HG03135 (cell line): ENCODE measurements around the gene METTL6.
"Not testable (repeated sequence)": the region's sequence is repeated elsewhere in the genome, so short reads cannot be mapped to it uniquely, and the experiment has no call there.

Experiments
- ATAC-seq: cut with Tn5 transposase; IDR thresholded peaks from one replicate; pipeline ENCODE4 v1.9.1; 2021; ENCODE audit warnings: mild to moderate bottlenecking, moderate library complexity; ENCODE audit not compliant: unreplicated experiment

METTL6 gene

DNA sequence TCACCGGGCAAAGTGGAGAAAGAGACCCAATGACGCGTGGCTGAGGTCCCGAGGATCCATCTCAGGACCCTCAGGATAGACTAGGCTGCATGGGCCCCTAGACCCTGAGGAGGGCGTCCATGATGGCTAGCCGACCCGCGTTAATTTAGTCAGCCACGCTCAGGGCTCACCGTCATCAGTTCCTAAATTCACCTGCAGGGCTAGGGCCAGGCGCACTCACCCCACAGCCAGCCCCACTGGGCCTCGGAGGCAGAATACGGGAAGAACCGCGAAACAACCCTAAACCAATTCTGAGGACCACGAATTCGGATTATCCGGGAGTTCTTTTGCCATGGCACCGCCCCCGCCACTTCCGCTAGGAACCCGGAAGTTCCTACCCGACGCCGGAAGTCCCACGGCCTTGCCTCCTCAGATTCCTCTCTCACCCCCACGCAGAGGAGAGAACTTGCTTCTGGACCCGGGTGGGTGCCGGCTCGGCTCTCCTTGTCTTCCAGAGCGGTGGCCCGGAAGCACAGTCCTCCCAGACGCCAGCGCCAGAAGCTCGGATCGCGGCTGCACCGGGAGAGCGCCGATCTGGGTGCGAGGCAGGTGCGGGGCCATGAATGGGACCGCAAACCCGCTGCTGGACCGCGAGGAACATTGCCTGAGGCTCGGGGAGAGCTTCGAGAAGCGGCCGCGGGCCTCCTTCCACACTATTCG is at the start of gene METTL6, which contains the start of gene EAF1:
Gene METTL6 (minus strand): TSS at position 363 of the 699 bp plus-strand sequence. CDS start 1,033 bp downstream, outside the sequence.
Gene EAF1 (plus strand): TSS at position 417 of the 699 bp plus-strand sequence. CDS start 182 bp downstream, at position 599.
- peak; percentile 86 for ATAC-seq

- no peak for ATAC-seq
Observed at GRCh38 chr3:15476378-15476777, 49.0 kb upstream of the METTL6 start.

DNA sequence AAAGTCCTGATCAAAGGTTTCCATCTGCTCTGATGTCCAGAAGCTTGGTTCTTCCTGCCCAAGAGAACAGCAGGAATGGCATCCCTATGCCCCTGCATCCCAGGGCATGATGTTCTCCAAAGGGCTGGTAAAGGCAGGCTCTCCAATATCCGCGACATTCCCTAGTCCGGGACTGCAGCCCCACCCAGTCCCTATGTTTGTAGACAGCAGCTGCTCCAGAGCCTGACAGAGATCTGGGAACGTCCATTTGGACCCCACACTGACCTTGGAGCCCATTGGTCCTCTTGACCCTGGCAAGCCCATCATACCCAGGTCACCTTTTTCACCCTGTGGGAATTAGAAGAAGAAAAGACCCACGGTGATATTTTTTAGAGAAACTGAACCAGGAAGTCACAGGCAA is 47.8 kb upstream of the METTL6 start:
- no peak for ATAC-seq

DNA sequence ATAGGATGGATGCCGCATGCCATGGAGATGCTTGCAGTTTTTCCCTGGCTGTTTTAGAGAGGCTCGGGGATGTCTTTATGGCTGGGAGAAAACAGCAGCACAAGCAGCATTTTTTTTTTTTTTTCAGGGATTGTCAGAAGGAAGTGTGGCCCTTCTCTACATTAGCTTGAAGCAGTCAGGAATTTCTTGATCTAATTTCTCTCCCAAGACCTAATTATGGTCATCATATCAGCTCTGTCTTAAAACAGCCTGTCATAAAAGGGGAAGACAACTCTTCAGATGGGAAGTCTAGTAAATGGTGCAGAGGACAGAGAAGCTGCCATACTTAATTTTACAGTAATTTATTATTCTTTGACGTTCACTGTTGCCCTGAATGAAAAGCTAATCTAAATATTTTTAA is 44.5 kb upstream of the METTL6 start:
- no peak for ATAC-seq

GRCh38 chr3:15470849-15471248 is 43.5 kb upstream of the METTL6 start:
- ATAC-seq: no peak

DNA sequence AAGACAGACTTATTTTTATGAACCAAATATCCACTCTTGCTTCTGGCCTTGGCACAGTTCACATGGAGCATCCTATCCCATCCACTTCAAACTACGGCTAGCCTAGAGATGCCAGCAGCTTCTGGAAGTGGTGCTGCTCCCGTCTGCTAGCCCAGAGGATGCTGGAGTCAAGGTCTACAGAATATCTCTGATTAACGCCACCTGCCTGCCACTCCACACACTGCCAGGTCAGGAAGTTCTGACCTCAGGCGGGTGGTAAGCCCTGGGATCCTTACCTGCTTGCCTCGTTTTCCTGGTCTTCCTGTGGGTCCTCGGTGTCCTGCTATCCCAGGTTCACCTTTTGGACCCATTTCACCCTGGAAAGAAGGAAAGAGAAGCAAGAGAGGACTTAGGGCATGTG is 42.9 kb upstream of the METTL6 start:
- no peak for ATAC-seq

DNA sequence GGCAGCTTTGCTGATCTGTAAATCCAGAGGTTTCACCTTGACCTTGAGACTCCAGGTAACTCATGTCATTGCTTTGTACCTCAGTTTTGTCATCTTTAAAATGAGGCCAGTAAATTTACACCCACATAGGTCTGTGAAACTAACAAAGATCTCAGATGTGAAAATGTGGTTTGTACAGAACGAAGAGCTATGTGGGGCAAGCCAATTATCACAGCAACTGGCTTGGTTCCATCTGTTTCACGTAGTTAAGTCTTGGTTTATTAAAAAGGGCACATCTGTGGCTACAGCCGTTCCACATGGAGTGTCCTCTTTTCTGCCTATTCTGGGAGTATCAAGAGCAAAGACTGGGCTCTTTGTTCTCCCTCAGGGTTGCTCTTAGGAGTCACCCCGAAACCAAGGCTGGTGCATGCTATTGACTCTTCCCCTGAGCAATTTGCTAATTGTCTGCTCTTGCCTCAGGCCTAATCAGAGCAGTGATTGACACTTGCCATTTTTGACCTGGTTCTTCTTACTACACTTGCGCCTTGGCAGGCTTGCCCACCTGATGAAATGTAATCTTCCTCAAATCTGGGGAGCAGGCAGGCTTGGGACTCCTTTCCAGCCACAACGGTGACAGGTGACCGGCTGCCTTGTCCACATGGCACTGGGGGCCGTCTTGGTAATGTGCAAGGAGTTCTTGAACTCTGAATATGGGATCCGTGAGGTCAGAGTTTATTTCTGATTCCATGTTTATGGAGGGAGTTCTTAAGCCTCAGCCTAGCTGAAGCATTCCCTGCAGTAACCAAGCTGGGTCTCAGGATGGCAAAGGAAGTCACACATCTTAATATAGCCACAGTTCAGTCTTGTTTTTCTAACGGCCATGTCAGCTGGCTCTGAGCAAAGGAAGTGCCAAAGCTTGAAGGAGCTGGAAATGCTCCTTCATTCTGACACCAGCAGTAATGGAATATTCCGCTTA is 40.2 kb upstream of the METTL6 start:
- ATAC-seq: no peak

DNA sequence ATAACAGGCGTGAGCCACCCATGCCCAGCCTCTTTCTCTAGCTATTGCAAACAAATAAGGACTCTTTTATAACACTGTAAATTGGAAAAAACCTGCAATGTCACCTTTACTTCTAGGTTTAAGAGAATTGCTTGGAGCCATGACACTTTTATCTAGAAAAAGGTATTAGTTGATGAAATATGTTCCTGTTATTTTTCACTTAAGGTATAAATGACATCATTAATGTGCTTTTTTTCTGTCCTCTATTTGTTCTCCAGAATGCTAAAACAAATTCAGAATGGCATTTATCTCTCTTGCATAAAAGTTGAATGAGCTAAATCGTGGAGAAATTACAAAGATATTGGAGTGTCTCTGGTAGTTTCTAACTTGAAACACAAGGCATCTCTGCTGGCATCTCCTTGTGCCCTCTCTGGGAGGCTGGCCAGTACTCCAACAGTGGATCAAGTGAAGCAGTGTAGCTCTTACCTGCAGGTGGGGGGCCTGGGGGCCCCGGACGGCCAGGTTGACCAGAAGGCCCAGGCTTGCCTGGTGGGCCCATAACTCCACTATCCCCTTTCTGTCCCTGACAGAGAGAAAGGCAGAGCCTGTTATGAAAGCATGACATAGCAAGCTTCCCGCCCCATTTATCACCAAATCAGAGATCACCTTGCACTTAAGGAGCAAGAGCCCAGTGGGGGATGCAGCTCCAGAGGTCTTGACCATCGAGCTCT is 38.7 kb upstream of the METTL6 start:
- ATAC-seq: no peak

DNA sequence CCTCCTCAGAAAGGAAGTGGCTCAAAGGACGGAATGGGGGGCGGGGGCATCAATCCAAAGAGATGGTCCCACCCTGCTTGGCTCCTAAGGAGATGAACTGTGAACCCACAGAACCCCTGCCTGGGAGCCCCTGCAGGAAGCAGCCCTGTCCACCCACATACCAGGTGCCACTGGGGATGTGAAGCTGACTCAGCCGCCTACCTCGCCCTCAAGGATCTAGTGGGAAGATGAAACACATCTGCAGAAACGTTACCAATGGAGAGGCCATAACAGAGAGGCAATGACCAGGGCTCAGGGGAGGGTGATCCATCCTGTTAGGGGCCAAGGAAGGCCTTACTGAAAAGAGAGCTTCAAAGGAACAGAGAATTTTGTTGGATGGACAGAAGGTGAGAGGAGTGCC is 35.1 kb upstream of the METTL6 start:
- ATAC-seq: no peak

- no peak for ATAC-seq
Observed at GRCh38 chr3:15460891-15461531, 33.7 kb upstream of the METTL6 start.

DNA sequence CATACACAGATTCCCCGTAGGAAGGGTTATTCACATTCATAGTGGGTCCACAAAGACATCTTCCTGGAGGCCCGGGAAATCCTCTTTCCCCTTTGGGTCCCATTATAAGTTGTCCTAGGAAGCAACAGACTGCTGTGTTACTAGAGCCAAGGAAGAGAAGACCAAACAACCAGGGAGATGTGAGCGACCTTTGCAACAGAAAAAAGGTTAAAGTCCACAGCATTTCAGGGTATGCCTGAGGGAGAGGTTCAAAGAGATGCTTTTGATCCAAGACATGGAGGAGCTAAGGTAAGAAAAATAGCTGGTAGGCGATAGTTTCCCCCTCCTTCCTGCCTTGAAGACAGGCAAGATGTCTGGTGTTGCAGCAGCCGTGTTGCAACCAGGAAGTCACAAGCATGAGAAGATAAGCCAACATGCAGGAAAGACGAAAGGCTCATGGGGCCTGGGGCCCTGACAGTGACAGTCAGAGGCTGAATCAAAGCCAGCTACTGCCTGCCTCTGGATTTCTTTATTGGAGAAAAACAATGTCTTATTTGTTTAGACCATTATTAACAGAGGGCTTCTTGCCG is 31.0 kb upstream of the METTL6 start:
- ATAC-seq: no peak

- not testable (repeated sequence) for ATAC-seq
Observed at GRCh38 chr3:15456915-15457314, 29.6 kb upstream of the METTL6 start.

DNA sequence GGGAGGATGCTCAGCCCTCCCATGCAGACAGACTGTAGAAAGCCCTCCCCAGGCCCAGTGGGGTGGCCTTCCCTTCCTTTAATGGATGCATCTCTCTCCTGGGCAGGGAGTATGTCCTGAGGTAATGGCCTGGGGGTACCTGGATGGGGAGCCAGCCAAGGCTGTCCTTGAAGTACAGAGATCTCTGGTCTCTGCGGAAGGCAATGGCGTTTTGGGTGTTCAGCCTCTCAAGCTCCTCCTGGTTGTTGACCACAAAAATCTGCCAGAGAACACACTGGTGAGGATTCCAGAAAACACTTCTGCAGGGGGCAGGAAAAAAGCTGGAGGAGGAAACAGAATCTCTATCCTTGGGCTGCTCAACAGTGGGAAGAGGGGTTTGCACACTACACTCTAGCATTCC is 29.0 kb upstream of the METTL6 start:
- ATAC-seq: no peak

- ATAC-seq: no peak
Observed at GRCh38 chr3:15455756-15456155, 28.4 kb upstream of the METTL6 start.

DNA sequence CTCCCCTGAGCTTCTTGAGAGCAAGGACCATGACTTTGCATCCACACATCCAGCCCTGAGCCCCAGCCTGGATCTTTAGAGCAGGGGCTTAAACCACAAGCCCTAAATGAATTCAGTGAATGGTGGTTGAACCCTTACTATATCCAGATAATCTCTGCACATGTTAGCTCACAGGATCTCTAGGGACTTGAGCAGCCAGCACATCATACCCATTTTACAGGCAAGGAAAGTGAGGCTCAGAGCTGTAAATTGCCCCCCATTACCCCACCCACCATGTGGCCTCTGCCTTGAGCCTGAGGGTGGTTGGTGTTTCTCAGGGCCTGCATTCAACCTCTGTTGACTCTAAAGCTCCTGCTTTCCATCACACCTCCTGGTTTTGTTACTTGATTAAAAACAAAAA is 27.6 kb upstream of the METTL6 start:
- ATAC-seq: no peak

DNA sequence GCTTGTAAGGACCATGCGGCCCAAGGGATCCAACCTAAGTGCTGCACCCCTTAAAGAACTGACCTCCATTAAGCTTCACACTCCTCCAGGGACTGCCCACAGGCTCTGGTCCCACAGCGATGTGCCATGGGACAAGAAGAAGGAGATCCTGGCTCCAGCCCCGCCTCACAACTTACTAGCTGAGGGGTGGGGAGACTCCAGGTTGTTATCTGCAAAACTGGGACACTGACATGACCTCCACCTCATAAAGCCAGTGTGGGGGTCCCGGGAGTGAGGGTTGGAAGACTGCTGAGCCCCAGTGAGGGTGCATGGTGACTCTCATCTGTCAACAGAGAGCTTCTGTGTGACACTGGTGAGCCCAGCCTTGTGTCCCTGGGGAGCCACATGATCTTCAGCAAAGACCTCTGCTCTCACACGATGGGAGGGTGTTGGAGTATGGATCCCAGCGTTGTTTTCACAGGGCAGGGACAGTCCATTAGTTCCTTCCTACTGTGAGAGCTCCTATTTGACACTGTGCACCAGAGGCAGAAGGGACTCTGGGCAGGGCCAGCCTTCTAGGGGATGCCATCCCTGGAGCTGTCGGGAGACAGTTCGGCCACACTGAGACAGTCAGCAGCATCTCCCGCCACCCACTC is 26.8 kb upstream of the METTL6 start:
- ATAC-seq: no peak

- no peak for ATAC-seq
Observed at GRCh38 chr3:15453501-15453900, 26.2 kb upstream of the METTL6 start.

DNA sequence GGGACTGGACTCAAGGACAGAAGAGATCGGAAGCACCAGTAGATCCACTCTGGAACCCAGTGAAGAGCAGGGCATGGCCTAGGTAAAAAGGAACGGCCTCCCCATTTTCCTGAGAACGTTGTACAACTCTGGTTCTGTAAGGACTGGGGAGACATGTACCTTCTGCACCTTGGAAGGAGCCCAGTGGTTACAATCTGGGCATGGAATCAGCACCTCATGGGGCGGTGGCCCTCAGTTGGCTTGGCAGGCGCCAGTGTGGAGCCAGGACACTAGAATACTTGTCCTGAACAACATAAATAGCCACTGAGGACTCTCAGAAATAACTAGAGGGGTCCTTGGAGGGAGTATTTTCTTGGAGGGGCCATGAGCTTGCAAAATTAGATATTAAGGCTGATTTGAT is 25.6 kb upstream of the METTL6 start:
- no peak for ATAC-seq

DNA sequence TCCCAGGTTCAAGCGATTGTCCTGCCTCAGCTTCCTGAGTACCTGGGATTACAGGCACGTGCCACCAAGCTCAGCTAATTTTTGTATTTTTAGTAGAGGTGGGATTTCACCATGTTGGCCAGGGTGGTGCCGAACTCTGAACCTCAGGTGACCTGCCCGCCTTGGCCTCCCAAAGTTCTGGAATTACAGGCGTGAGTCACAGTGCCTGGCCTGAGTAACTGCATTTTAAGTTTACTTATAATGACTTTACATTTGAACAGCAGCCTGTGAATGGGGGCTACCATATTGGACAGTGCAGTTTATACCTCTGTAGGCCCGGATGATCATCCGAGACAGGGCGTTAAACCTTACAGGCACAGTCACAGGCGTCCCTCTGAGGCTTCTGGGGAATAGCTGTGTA is 24.8 kb upstream of the METTL6 start:
- no peak for ATAC-seq
